ENCODE measurements around the gene C3orf22. TPM values are rescaled to one million over a fixed set of nuclear protein-coding genes. Genes with fewer than 3 reads are reported as not detected.

Gene C3orf22
- total RNA-seq, 1 donor from 2014 or later = not detected

GRCh38 chr3:126512026-126512425 is 46.7 kb downstream of the C3orf22 start:
- no peak for ATAC-seq

- no peak for ATAC-seq
These were observed 47.4 kb downstream of the C3orf22 start for GRCh38 chr3:126511291-126511690.

- peak; percentile 5 for ATAC-seq
These were observed 48.3 kb downstream of the C3orf22 start for GRCh38 chr3:126510308-126510910.

- peak; percentile 84 for ATAC-seq
These were observed 49.0 kb downstream of the C3orf22 start for GRCh38 chr3:126509597-126510307.

GRCh38 chr3:126508564-126508964 is 50.2 kb downstream of the C3orf22 start:
- no peak for ATAC-seq

GRCh38 chr3:126507886-126508285 is 50.8 kb downstream of the C3orf22 start:
- ATAC-seq = no peak

- no peak for ATAC-seq
These were observed 55.0 kb downstream of the C3orf22 start for GRCh38 chr3:126503701-126504100.

- no peak for ATAC-seq
These were observed 56.1 kb downstream of the C3orf22 start for GRCh38 chr3:126502656-126503055.

GRCh38 chr3:126501736-126502135 is 57.0 kb downstream of the C3orf22 start:
- ATAC-seq = no peak

- no peak for ATAC-seq
These were observed 57.7 kb downstream of the C3orf22 start for GRCh38 chr3:126501054-126501453.

GRCh38 chr3:126500016-126500415 is 58.7 kb downstream of the C3orf22 start:
- ATAC-seq = no peak

Other genes with a start within 250 kb of the C3orf22 start
- 0.60 TPM for gene KLF15, start 201.5 kb downstream of the C3orf22 start, total RNA-seq
- not detected for gene CFAP100, start 164.0 kb downstream of the C3orf22 start, total RNA-seq
- gene ZXDC, start 83.0 kb downstream of the C3orf22 start, total RNA-seq = 19.1 TPM
- not detected for gene UROC1, start 41.2 kb downstream of the C3orf22 start, total RNA-seq
- not detected for gene CHST13, start 34.8 kb downstream of the C3orf22 start, total RNA-seq
- gene TXNRD3, start 96.2 kb upstream of the C3orf22 start, total RNA-seq = 6.5 TPM
- 9.2 TPM for gene CHCHD6, start 145.3 kb upstream of the C3orf22 start, total RNA-seq